GM23338 (cell line): Measurements from ENCODE around the gene ZNF619. TPM values are rescaled to one million over a fixed set of nuclear protein-coding genes. Genes with fewer than 3 reads are reported as not detected.

Experiments used
- ATAC-seq: fragments of 200-7000 bp; cut with Tn5 transposase; 3 replicates; pipeline ENCODE4 v1.9.1; 2020
- DNase-seq: peaks from one replicate; pipeline ENCODE4 v3.0.0-alpha.2; 2015; ENCODE audit warnings: low spot score
- H2AFZ ChIP-seq: fragments of 200-600 bp; sonication (generic); 2 replicates; pipeline ENCODE4 v1.8.0; 2016; ENCODE audit warnings: antibody characterized with exemption, mild to moderate bottlenecking, moderate library complexity
- H3F3A ChIP-seq: fragments of 200-600 bp; sonication (generic); replicated peaks from 2 replicates; pipeline ENCODE4 v1.8.0; 2017; ENCODE audit warnings: antibody characterized with exemption, mixed run types, low read depth
- H3K27ac ChIP-seq: fragments of 200-600 bp; sonication (generic); 2 replicates; pipeline ENCODE4 v1.6.1; 2016; ENCODE audit warnings: low read depth
- H3K27me3 ChIP-seq: fragments of 200-600 bp; sonication (generic); 2 replicates; pipeline ENCODE4 v1.8.0; 2016; ENCODE audit warnings: mild to moderate bottlenecking, mixed run types, moderate library complexity; ENCODE audit not compliant: insufficient read depth
- H3K36me3 ChIP-seq: fragments of 200-600 bp; sonication (generic); 2 replicates; pipeline ENCODE4 v1.8.0; 2016; ENCODE audit warnings: mild to moderate bottlenecking; ENCODE audit not compliant: insufficient read depth
- H3K4me1 ChIP-seq: fragments of 200-600 bp; sonication (generic); 2 replicates; pipeline ENCODE4 v1.8.0; 2016; ENCODE audit warnings: mild to moderate bottlenecking, moderate library complexity; ENCODE audit not compliant: insufficient read depth
- H3K4me2 ChIP-seq: fragments of 200-600 bp; sonication (generic); 2 replicates; pipeline ENCODE4 v1.7.1; 2017; ENCODE audit warnings: mixed run types
- H3K4me3 ChIP-seq: fragments of 200-600 bp; sonication (generic); 2 replicates; pipeline ENCODE4 v1.6.1; 2016; ENCODE audit warnings: mixed run types
- H3K79me2 ChIP-seq: fragments of 200-600 bp; sonication (generic); replicated peaks from 2 replicates; pipeline ENCODE4 v1.8.0; 2017; ENCODE audit warnings: mild to moderate bottlenecking; ENCODE audit not compliant: insufficient read depth
- H3K9me2 ChIP-seq: fragments of 200-600 bp; sonication (generic); 2 replicates; pipeline ENCODE4 v1.8.0; 2017; ENCODE audit not compliant: insufficient read depth
- H4K20me1 ChIP-seq: fragments of 200-600 bp; sonication (generic); replicated peaks from 2 replicates; pipeline ENCODE4 v1.8.0; 2017; ENCODE audit warnings: mild to moderate bottlenecking; ENCODE audit not compliant: insufficient read depth
- H3K27ac Mint-ChIP-seq: 2 replicates; pipeline ENCODE4 v1.8.0; 2020; ENCODE audit warnings: inconsistent platforms, mild to moderate bottlenecking, moderate library complexity, mixed read lengths
- H3K27me3 Mint-ChIP-seq: 3 replicates; pipeline ENCODE4 v1.8.0; 2022; ENCODE audit warnings: low read depth, mild to moderate bottlenecking, moderate library complexity, mixed read lengths, inconsistent platforms; ENCODE audit not compliant: insufficient read depth, poor library complexity
- H3K36me3 Mint-ChIP-seq: 3 replicates; pipeline ENCODE4 v1.8.0; 2021; ENCODE audit warnings: low read depth, mild to moderate bottlenecking, inconsistent platforms, moderate library complexity, mixed read lengths
- H3K4me1 Mint-ChIP-seq: 3 replicates; pipeline ENCODE4 v1.8.0; 2020; ENCODE audit warnings: mild to moderate bottlenecking, inconsistent platforms, mixed read lengths
- H3K4me3 Mint-ChIP-seq: 3 replicates; pipeline ENCODE4 v1.8.0; 2021; ENCODE audit warnings: moderate library complexity, mild to moderate bottlenecking, inconsistent platforms, mixed read lengths
- H3K9me3 Mint-ChIP-seq: 3 replicates; pipeline ENCODE4 v1.8.0; 2020; ENCODE audit warnings: moderate library complexity, mild to moderate bottlenecking, inconsistent platforms, mixed read lengths
- CREB1 ChIP-seq: fragments of 250-450 bp; sonication (Bioruptor Pico); IDR thresholded peaks from 2 replicates; pipeline ENCODE4 v1.5.0; 2020; ENCODE audit warnings: low read depth, mild to moderate bottlenecking, moderate library complexity
- CTCF ChIP-seq, 2 experiments: fragments of 200-600 bp in 1 of 2; sonication (generic) in 1 of 2; conservative IDR thresholded peaks; 2 replicates each; pipeline versions ENCODE4 v1.5.1 to v1.6.1; 2016 to 2017; ENCODE audit warnings: antibody characterized with exemption in 2 of 2, low read depth in 2 of 2, mild to moderate bottlenecking in 2 of 2, moderate library complexity in 1 of 2
- ETS1 ChIP-seq: IDR thresholded peaks from 2 replicates; pipeline ENCODE4 v1.6.1; 2016; ENCODE audit warnings: antibody characterized with exemption
- EZH2 ChIP-seq: fragments of 200-600 bp; sonication (generic); IDR thresholded peaks from one replicate; pipeline ENCODE4 v1.8.0; 2017; ENCODE audit warnings: antibody characterized with exemption, mild to moderate bottlenecking, low read depth; ENCODE audit not compliant: unreplicated experiment
- EZH2phosphoT487 ChIP-seq: fragments of 200-600 bp; sonication (generic); IDR thresholded peaks from one replicate; pipeline ENCODE4 v1.8.1; 2018; ENCODE audit warnings: antibody characterized with exemption; ENCODE audit not compliant: unreplicated experiment
- JUNB ChIP-seq: IDR thresholded peaks from one replicate; pipeline ENCODE4 v1.6.1; 2016; ENCODE audit warnings: antibody characterized with exemption; ENCODE audit not compliant: unreplicated experiment
- NANOG ChIP-seq: IDR thresholded peaks from 2 replicates; pipeline ENCODE4 v1.6.1; 2016; ENCODE audit warnings: antibody characterized with exemption, borderline replicate concordance
- POLR2AphosphoS5 ChIP-seq: IDR thresholded peaks from 2 replicates; pipeline ENCODE4 v1.6.1; 2016; ENCODE audit warnings: antibody characterized with exemption, low read depth
- REST ChIP-seq: IDR thresholded peaks from one replicate; pipeline ENCODE4 v1.6.1; 2018; ENCODE audit warnings: antibody characterized with exemption; ENCODE audit not compliant: unreplicated experiment
- STAT1 ChIP-seq: IDR thresholded peaks from one replicate; pipeline ENCODE4 v1.6.1; 2016; ENCODE audit warnings: antibody characterized with exemption; ENCODE audit not compliant: unreplicated experiment
- ZNF114 ChIP-seq: fragments of 250-450 bp; sonication (Bioruptor Pico); IDR thresholded peaks from 2 replicates; pipeline ENCODE4 v1.5.0; 2020; ENCODE audit warnings: mild to moderate bottlenecking, moderate library complexity
- ZNF331 ChIP-seq: fragments of 250-450 bp; sonication (Bioruptor Pico); IDR thresholded peaks from 2 replicates; pipeline ENCODE4 v1.5.0; 2020; ENCODE audit warnings: low read depth, mild to moderate bottlenecking, moderate library complexity
- ZNF462 ChIP-seq: fragments of 250-450 bp; sonication (Bioruptor Pico); IDR thresholded peaks from 2 replicates; pipeline ENCODE4 v1.5.0; 2020; ENCODE audit warnings: mild to moderate bottlenecking, moderate library complexity
- polyA plus RNA-seq: library from polyadenylated mRNA; unstranded; fragments of >200 nt; fragmentation: Nextera tagmentation; extraction: Ambion mirVana; gene quantifications from 2 replicates; pipeline ENCODE4 v1.2.1, GENCODE V29; 2016
- total RNA-seq: library from RNA; depleted of rRNA; stranded (reverse); fragments of >200 nt; shearing (Covaris generic); gene quantifications from 2 replicates; pipeline ENCODE4 v1.2.3, GENCODE V29; 2014

Gene ZNF619
- total and polyA plus RNA-seq, 2 experiments from 2014 or later: 1.3 to 7.4 TPM

- H3K4me3 ChIP-seq: no peak overlapping the region
- no peak for TF ChIP-seq ETS1
- TF ChIP-seq EZH2: no peak
- no peak for TF ChIP-seq CTCF (conservative IDR thresholded peaks at IDR 0.05; ENCODE audit: low read depth in 2 of 2)
- no peak for TF ChIP-seq NANOG
- no peak for TF ChIP-seq POLR2AphosphoS5
- no peak for TF ChIP-seq ZNF114 (CRISPR knock-in tag)
- TF ChIP-seq STAT1: no peak
- no peak for TF ChIP-seq ZNF331 (CRISPR knock-in tag)
- no peak for TF ChIP-seq EZH2phosphoT487
- TF ChIP-seq ZNF462 (CRISPR knock-in tag): no peak
- TF ChIP-seq CREB1 (CRISPR knock-in tag): no peak
- no peak for TF ChIP-seq REST
- TF ChIP-seq JUNB: no peak
- no peaks in the 10 kb centered on the region for H3K27me3 ChIP-seq
- ATAC-seq (no peak), DNase-seq (no peak)
- H3K36me3 ChIP-seq: peaks cover 30% of the 10 kb centered on the region
- peaks cover 12% of the 10 kb centered on the region; the same call in 2 of the 3 replicates for H3K4me1 Mint-ChIP-seq
- H4K20me1 ChIP-seq: no peaks in the 10 kb centered on the region
- no peak overlapping the region for H2AFZ ChIP-seq
- H3K4me1 ChIP-seq: peaks cover 3% of the 10 kb centered on the region
- no peak overlapping the region for H3K27ac ChIP-seq
- H3K27me3 Mint-ChIP-seq: peaks cover 10% of the 10 kb centered on the region
- H3K4me3 Mint-ChIP-seq: no peak overlapping the region
- peaks cover 19% of the 10 kb centered on the region for H3K79me2 ChIP-seq
- H3F3A ChIP-seq: 0 out of 2 replicates have a peak, but pooled peaks cover 3% of the 10 kb centered on the region
- no peak overlapping the region for H3K4me2 ChIP-seq
- H3K36me3 Mint-ChIP-seq: peaks cover 63% of the 10 kb centered on the region
- peaks cover 3% of the 10 kb centered on the region; the same call in 2 of the 3 replicates for H3K9me3 Mint-ChIP-seq
- H3K9me2 ChIP-seq: no peaks in the 10 kb centered on the region
- no peak overlapping the region for H3K27ac Mint-ChIP-seq
Observed at GRCh38 chr3:40528426-40528825, 51.5 kb downstream of the ZNF619 start.
